H9 (cell line): ENCODE measurements around the gene TSPAN11. TPM values are rescaled to one million over a fixed set of nuclear protein-coding genes. Genes with fewer than 3 reads are reported as not detected.

Source experiments
- DNase-seq: peaks from one replicate; pipeline ENCODE4 v3.0.0-alpha.2; 2017
- H2AFZ ChIP-seq: one replicate; pipeline ENCODE4 v1.6.1; 2013; ENCODE audit warnings: mild to moderate bottlenecking, low read length, control low read depth, moderate library complexity
- H2AK5ac ChIP-seq: 2 replicates; pipeline ENCODE4 v1.6.1; 2013; ENCODE audit warnings: low read length, control low read depth, mixed read lengths; ENCODE audit not compliant: insufficient read length
- H2BK120ac ChIP-seq: one replicate; pipeline ENCODE4 v1.6.1; 2013; ENCODE audit warnings: low read depth, mild to moderate bottlenecking, low read length, control low read depth, inconsistent platforms; ENCODE audit not compliant: poor library complexity, severe bottlenecking
- H2BK12ac ChIP-seq: 2 replicates; pipeline ENCODE4 v1.6.1; 2013; ENCODE audit warnings: low read length, control low read depth, mixed read lengths, low read depth; ENCODE audit not compliant: insufficient read length
- H2BK15ac ChIP-seq: 2 replicates; pipeline ENCODE4 v1.6.1; 2013; ENCODE audit warnings: low read depth, low read length, control low read depth
- H2BK20ac ChIP-seq: one replicate; pipeline ENCODE4 v1.6.1; 2013; ENCODE audit warnings: low read depth, mild to moderate bottlenecking, low read length, control low read depth, inconsistent platforms; ENCODE audit not compliant: poor library complexity, severe bottlenecking
- H2BK5ac ChIP-seq: 2 replicates; pipeline ENCODE4 v1.6.1; 2013; ENCODE audit warnings: low read length, control low read depth, mixed read lengths; ENCODE audit not compliant: insufficient read length
- H3K14ac ChIP-seq: 2 replicates; pipeline ENCODE4 v1.6.1; 2013; ENCODE audit warnings: low read length, control low read depth; ENCODE audit not compliant: insufficient read depth
- H3K18ac ChIP-seq: 2 replicates; pipeline ENCODE4 v1.6.1; 2013; ENCODE audit warnings: low read depth, mild to moderate bottlenecking, mixed read lengths, low read length, control low read depth; ENCODE audit not compliant: insufficient read length
- H3K23ac ChIP-seq: 2 replicates; pipeline ENCODE4 v1.6.1; 2013; ENCODE audit warnings: low read length, control low read depth, mixed read lengths, low read depth; ENCODE audit not compliant: insufficient read length
- H3K23me2 ChIP-seq: 2 replicates; pipeline ENCODE4 v1.6.1; 2013; ENCODE audit warnings: low read depth, mild to moderate bottlenecking, mixed read lengths, low read length, control low read depth; ENCODE audit not compliant: insufficient read length, poor library complexity, severe bottlenecking
- H3K27ac ChIP-seq: 2 replicates; pipeline ENCODE4 v1.5.1; 2013; ENCODE audit warnings: low read length, control low read depth, mixed read lengths, low read depth; ENCODE audit not compliant: insufficient read length
- H3K27me3 ChIP-seq: 2 replicates; pipeline ENCODE4 v1.6.1; 2013; ENCODE audit warnings: low read length, control low read depth, inconsistent platforms; ENCODE audit not compliant: insufficient read depth
- H3K4ac ChIP-seq: 2 replicates; pipeline ENCODE4 v1.6.1; 2013; ENCODE audit warnings: low read depth, mild to moderate bottlenecking, control low read depth, inconsistent platforms, low read length, moderate library complexity
- H3K4me1 ChIP-seq: 2 replicates; pipeline ENCODE4 v1.6.1; 2013; ENCODE audit warnings: low read length, control low read depth, inconsistent platforms; ENCODE audit not compliant: insufficient read depth
- H3K4me2 ChIP-seq: 2 replicates; pipeline ENCODE4 v1.6.1; 2013; ENCODE audit warnings: low read length, control low read depth, mixed read lengths; ENCODE audit not compliant: insufficient read length, insufficient read depth
- H3K56ac ChIP-seq: 2 replicates; pipeline ENCODE4 v1.6.1; 2013; ENCODE audit warnings: low read depth, mild to moderate bottlenecking, mixed read lengths, low read length, control low read depth; ENCODE audit not compliant: insufficient read length
- H3K79me1 ChIP-seq: 2 replicates; pipeline ENCODE4 v1.6.1; 2013; ENCODE audit warnings: low read depth, mild to moderate bottlenecking, moderate library complexity, low read length, control low read depth, inconsistent platforms; ENCODE audit not compliant: insufficient read depth, poor library complexity, severe bottlenecking
- H3K79me2 ChIP-seq: 2 replicates; pipeline ENCODE4 v1.6.1; 2013; ENCODE audit warnings: low read length, control low read depth, inconsistent platforms; ENCODE audit not compliant: insufficient read depth
- H3K9ac ChIP-seq: 2 replicates; pipeline ENCODE4 v1.6.1; 2013; ENCODE audit warnings: low read length, control low read depth, mixed read lengths; ENCODE audit not compliant: insufficient read length; ENCODE audit errors: extremely low read depth
- H3K9me3 ChIP-seq: one replicate; pipeline ENCODE4 v1.6.1; 2013; ENCODE audit warnings: low read depth, low read length, inconsistent platforms; ENCODE audit not compliant: control insufficient read depth
- H3T11ph ChIP-seq: one replicate; pipeline ENCODE4 v1.6.1; 2013; ENCODE audit warnings: mild to moderate bottlenecking, low read length, control low read depth, inconsistent platforms
- H4K20me1 ChIP-seq: one replicate; pipeline ENCODE4 v1.6.1; 2013; ENCODE audit not compliant: control insufficient read depth, insufficient read length, insufficient read depth
- H4K5ac ChIP-seq: 2 replicates; pipeline ENCODE4 v1.6.1; 2013; ENCODE audit warnings: low read depth, mild to moderate bottlenecking, mixed read lengths, low read length, control low read depth; ENCODE audit not compliant: insufficient read length
- H4K8ac ChIP-seq: replicated peaks from 2 replicates; pipeline ENCODE4 v1.6.1; 2013; ENCODE audit warnings: low read length, control low read depth, mixed read lengths, low read depth; ENCODE audit not compliant: insufficient read length
- H4K91ac ChIP-seq: 2 replicates; pipeline ENCODE4 v1.6.1; 2013; ENCODE audit warnings: low read depth, mild to moderate bottlenecking, moderate library complexity, mixed read lengths, low read length, control low read depth; ENCODE audit not compliant: insufficient read length
- H3K27ac Mint-ChIP-seq, 3 experiments: 2 replicates in 2 of 3; 3 replicates in 1 of 3; pipeline ENCODE4 v1.8.0; 2020 to 2021; ENCODE audit warnings: mixed read lengths in 3 of 3, mild to moderate bottlenecking in 1 of 3, moderate library complexity in 1 of 3
- H3K27me3 Mint-ChIP-seq: 2 replicates; pipeline ENCODE4 v1.8.0; 2021; ENCODE audit warnings: low read depth, mild to moderate bottlenecking, moderate library complexity, mixed read lengths
- H3K36me3 Mint-ChIP-seq, 3 experiments: 2 replicates in 2 of 3; 3 replicates in 1 of 3; pipeline ENCODE4 v1.8.0; 2020 to 2021; ENCODE audit warnings: low read depth in 3 of 3, mixed read lengths in 3 of 3; ENCODE audit not compliant: insufficient read depth in 1 of 3
- H3K4me1 Mint-ChIP-seq, 2 experiments: 2 replicates each; pipeline ENCODE4 v1.8.0; 2020; ENCODE audit warnings: mixed read lengths in 2 of 2
- H3K4me3 Mint-ChIP-seq, 2 experiments: 2 replicates in 1 of 2; 3 replicates in 1 of 2; pipeline ENCODE4 v1.8.0; 2020 to 2021; ENCODE audit warnings: mild to moderate bottlenecking in 2 of 2, mixed read lengths in 2 of 2, moderate library complexity in 1 of 2
- H3K9me3 Mint-ChIP-seq, 2 experiments: 2 replicates in 1 of 2; 3 replicates in 1 of 2; pipeline ENCODE4 v1.8.0; 2020; ENCODE audit warnings: mild to moderate bottlenecking in 2 of 2, mixed read lengths in 2 of 2, moderate library complexity in 1 of 2
- WGBS: extraction: QIAGEN DNeasy Blood & Tissue Kit; methylation state at CpG from one replicate; pipeline ENCODE4 v1.1.7; 2013; ENCODE audit warnings: missing lambda C conversion rate, low lambda C conversion rate, mixed read lengths; ENCODE audit not compliant: insufficient read length; ENCODE audit errors: extremely low coverage; 5-methylcytosine and 5-hydroxymethylcytosine counted together
- long read RNA-seq: library from polyadenylated mRNA; unstranded; transcript quantifications from one replicate; pipeline ENCODE4 v2.0.0, GENCODE V29; 2020
- total RNA-seq: library from RNA; stranded (reverse); gene quantifications from 2 replicates; pipeline ENCODE4 v1.2.1, GENCODE V29; 2021
- TF ChIP-seq, protein P1 (sequence below): fragments of 200-600 bp; sonication (generic); conservative IDR thresholded peaks from 3 replicates; pipeline ENCODE4 v1.8.0; 2021; ENCODE audit warnings: antibody characterized with exemption, mild to moderate bottlenecking

Gene TSPAN11, protein sequence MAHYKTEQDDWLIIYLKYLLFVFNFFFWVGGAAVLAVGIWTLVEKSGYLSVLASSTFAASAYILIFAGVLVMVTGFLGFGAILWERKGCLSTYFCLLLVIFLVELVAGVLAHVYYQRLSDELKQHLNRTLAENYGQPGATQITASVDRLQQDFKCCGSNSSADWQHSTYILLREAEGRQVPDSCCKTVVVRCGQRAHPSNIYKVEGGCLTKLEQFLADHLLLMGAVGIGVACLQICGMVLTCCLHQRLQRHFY
- 4.2 and 4.4 TPM in 2 replicates for total RNA-seq
- long read RNA-seq, partial matches to known transcripts, result 0 of 3 reads
- long read RNA-seq, other reads (novel, unspliced or antisense), result 3 of 3 reads

DNA sequence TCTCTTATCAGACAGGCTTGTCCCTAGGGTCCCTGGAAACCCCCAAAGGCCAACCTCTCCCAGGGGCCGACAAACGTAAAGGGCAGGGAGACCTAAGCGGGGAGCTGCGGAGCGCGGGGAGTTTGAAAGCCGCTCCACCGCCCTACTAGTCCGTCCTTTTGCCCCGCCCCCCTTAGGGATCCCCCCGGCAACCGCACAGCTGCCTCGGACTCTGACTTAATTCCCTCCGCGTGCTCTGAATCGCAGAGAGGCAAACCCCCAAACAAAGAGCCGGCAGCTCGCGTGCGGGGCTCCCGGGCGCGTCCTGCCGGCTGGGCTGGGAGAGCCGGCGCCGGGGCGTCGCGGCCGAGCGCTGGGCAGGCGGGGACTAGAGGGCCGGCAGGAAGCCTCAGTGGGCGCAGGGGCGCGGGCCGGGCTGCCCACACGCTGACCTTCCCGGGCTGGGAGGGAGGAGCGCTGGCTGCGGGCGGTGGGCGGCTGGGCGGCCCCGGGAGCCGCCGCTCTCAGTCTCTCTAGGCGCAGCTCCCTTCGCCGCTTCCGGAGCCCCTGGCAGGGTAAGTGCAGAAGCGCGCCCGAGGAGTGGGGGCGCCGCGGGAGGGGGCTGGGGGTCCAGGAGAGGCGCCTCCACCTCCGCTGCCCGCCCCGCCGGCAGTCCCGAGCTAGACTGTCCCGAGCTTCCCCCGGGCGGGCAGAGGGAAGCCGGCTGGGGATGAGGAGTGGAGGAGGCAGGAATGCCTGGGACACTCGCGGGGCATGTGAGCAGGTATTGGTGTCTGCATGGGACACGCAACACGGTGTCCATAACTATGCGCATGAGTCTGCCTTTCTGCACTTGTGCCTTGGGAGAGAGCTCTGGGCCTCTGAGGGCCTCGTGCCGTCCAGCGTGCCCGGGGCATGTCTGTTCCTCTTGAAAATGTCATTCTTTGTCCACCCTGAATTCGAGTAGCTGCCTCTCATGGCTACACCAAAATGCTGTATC lies at the start of gene TSPAN11:
TSS of gene TSPAN11 (plus strand) at position 506 of the 979 bp plus-strand sequence. CDS start 27,244 bp downstream, outside the sequence.
- Histone ChIP-seq H3K14ac (peak within 1 kb of the TSS; percentile 79; the same call in 1 of the 2 replicates), H2BK20ac (no peak within 1 kb of the TSS), H4K20me1 (no peaks in the 10 kb centered on the region), H2BK120ac (no peak within 1 kb of the TSS), H2BK12ac (no peak within 1 kb of the TSS), H2AFZ (no peak within 1 kb of the TSS), H3K18ac (no peak within 1 kb of the TSS), H2AK5ac (no peak within 1 kb of the TSS), H2BK15ac (no peak within 1 kb of the TSS), H3K23me2 (peaks cover 8% of the 10 kb centered on the region), H3K56ac (no peak within 1 kb of the TSS), H3K79me1 (no peaks in the 10 kb centered on the region), H3K27me3 (peaks cover 8% of the 10 kb centered on the region; the same call in 1 of the 2 replicates), H4K91ac (no peak within 1 kb of the TSS), H3K4ac (no peak within 1 kb of the TSS), H3K9ac (no peak within 1 kb of the TSS), H3K4me1 (no peaks in the 10 kb centered on the region; the same call in 1 of the 2 replicates), H3K23ac (no peak within 1 kb of the TSS), H2BK5ac (no peak within 1 kb of the TSS), H4K8ac (no peak within 1 kb of the TSS), H3T11ph (no peak within 1 kb of the TSS), H4K5ac (no peak within 1 kb of the TSS), H3K4me2 (peak within 1 kb of the TSS; percentile 65), H3K27ac (no peak within 1 kb of the TSS), H3K9me3 (no peaks in the 10 kb centered on the region), H3K79me2 (no peaks in the 10 kb centered on the region)
- WGBS, result no CpG with 5 or more reads among the region's 78 CpGs
- H3K9me3 Mint-ChIP-seq, result peaks cover 2 to 4% of the 10 kb centered on the region in 2 experiments; a peak in 3 of 5 replicates
- no peaks in the 10 kb centered on the region; a peak in 2 of 7 replicates for H3K36me3 Mint-ChIP-seq
- TF ChIP-seq, protein P1, sequence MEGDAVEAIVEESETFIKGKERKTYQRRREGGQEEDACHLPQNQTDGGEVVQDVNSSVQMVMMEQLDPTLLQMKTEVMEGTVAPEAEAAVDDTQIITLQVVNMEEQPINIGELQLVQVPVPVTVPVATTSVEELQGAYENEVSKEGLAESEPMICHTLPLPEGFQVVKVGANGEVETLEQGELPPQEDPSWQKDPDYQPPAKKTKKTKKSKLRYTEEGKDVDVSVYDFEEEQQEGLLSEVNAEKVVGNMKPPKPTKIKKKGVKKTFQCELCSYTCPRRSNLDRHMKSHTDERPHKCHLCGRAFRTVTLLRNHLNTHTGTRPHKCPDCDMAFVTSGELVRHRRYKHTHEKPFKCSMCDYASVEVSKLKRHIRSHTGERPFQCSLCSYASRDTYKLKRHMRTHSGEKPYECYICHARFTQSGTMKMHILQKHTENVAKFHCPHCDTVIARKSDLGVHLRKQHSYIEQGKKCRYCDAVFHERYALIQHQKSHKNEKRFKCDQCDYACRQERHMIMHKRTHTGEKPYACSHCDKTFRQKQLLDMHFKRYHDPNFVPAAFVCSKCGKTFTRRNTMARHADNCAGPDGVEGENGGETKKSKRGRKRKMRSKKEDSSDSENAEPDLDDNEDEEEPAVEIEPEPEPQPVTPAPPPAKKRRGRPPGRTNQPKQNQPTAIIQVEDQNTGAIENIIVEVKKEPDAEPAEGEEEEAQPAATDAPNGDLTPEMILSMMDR, result no peak
- peaks cover 24% of the 10 kb centered on the region in 2 experiments for H3K4me1 Mint-ChIP-seq
- DNase-seq, result peak; percentile 76
- H3K27ac Mint-ChIP-seq, result no peak within 1 kb of the TSS; a peak in 1 of 7 replicates
- H3K4me3 Mint-ChIP-seq, result peak within 1 kb of the TSS; percentile 57 to 76
- H3K27me3 Mint-ChIP-seq, result peaks cover 74% of the 10 kb centered on the region
